Heart right ventricle (tissue), 16 donors: Measurements from ENCODE around the gene PGRMC1. TPM values are rescaled to one million over a fixed set of nuclear protein-coding genes. Genes with fewer than 3 reads are reported as not detected.
"Not testable (repeated sequence)": the region's sequence is repeated elsewhere in the genome, so short reads cannot be mapped to it uniquely, and the experiment has no call there.

Experiments used
- ATAC-seq, 8 donors: fragments of 200-7000 bp; cut with Tn5 transposase; one replicate each; pipeline ENCODE4 v1.9.1; 2020; ENCODE audit warnings: mild to moderate bottlenecking in 8 of 8, moderate library complexity in 8 of 8, moderate number of reproducible peaks in 1 of 8
- DNase-seq, 2 donors: peaks; one replicate each; pipeline ENCODE4 v3.0.0-alpha.2; 2020
- H3K27ac ChIP-seq, 10 donors: fragments of 200-600 bp; sonication (generic) in 2 of 10; one replicate each; pipeline versions ENCODE4 v1.5.0 to v1.8.0; 2020 to 2022; ENCODE audit warnings: mild to moderate bottlenecking in 3 of 10
- H3K27me3 ChIP-seq, 7 donors: fragments of 200-600 bp; one replicate each; pipeline ENCODE4 v1.8.0; 2021 to 2022; ENCODE audit warnings: mild to moderate bottlenecking in 2 of 7
- H3K36me3 ChIP-seq, 9 donors: fragments of 200-600 bp; sonication (generic) in 1 of 9; one replicate each; pipeline versions ENCODE4 v1.5.0 to v1.8.0; 2020 to 2022; ENCODE audit warnings: mild to moderate bottlenecking in 2 of 9
- H3K4me1 ChIP-seq, 9 donors: fragments of 200-600 bp; sonication (generic) in 1 of 9; one replicate each; pipeline versions ENCODE4 v1.5.0 to v1.8.0; 2020 to 2022; ENCODE audit warnings: mild to moderate bottlenecking in 4 of 9
- H3K4me3 ChIP-seq, 10 donors: fragments of 200-600 bp; sonication (generic) in 2 of 10; one replicate each; pipeline versions ENCODE4 v1.5.0 to v1.8.0; 2020 to 2022; ENCODE audit warnings: mild to moderate bottlenecking in 7 of 10, moderate library complexity in 2 of 10
- H3K9me3 ChIP-seq, 11 donors: fragments of 200-600 bp in 10 of 11; sonication (generic) in 2 of 11; one replicate each; pipeline versions ENCODE4 v1.5.0 to v1.8.0; 2013 to 2022; ENCODE audit warnings: mild to moderate bottlenecking in 2 of 11, control low read depth in 1 of 11, moderate library complexity in 1 of 11
- CTCF ChIP-seq, 9 donors: fragments of 200-600 bp; sonication (generic) in 2 of 9; IDR thresholded peaks; one replicate each; pipeline versions ENCODE4 v1.5.0 to v1.8.0; 2021 to 2022; ENCODE audit warnings: antibody characterized with exemption in 9 of 9, mild to moderate bottlenecking in 5 of 9, moderate library complexity in 1 of 9
- WGBS, 2 donors: extraction: QIAGEN DNeasy Blood & Tissue Kit; methylation state at CpG; one replicate each; pipeline ENCODE4 v1.1.7; 2013; ENCODE audit warnings: inconsistent platforms in 1 of 2; 5-methylcytosine and 5-hydroxymethylcytosine counted together
- intact Hi-C, 10 donors: fragments of 100-400 bp; cut with DNase I; formaldehyde crosslinking; loops; one replicate each; pipeline versions ENCODE4 v1.11.1 to v1.14.2; 2022
- polyA plus RNA-seq, 2 donors: library from polyadenylated mRNA; stranded (reverse); fragments of 200-250 nt; gene quantifications; one replicate each; pipeline ENCODE4 v1.2.3, GENCODE V29; 2013
- total RNA-seq, 10 donors: library from RNA; stranded (reverse); fragmentation: NEBNext Ultra II Directional in 3 of 10; extraction: Animal tissue kit (Norgen Biotek cat#: 25700) in 3 of 10; gene quantifications; one replicate each; pipeline versions ENCODE4 v1.2.1 to v1.2.4, GENCODE V29; 2021 to 2023
- donor health status: Arrhythmogenic right ventricular cardiomyopathy.
- donor health status: ischemic (EF 13 %, LVEDD 7.1; RV severe dilation, severe dysfunction).
- donor health status: healthy with polysubstance abuse.
- donor health status: DM: no; HTN: yes; CAD: no.
- donor health status: DM: no; HTN: no; CAD: no.
- donor health status: ischemic (EF 25% LVEDD 6.9; RV normal size, moderate dysfunction).
- donor health status: ischemic (EF 25% LVEDD 5.7; RV mildly dilated, moderate dysfunction).
- donor health status: healthy.
- donor health status: DM: yes; HTN: yes; CAD: no.
- donor health status: Ischemic cardiomyopathy.
- donor health status: ischemic (EF 35%, LVEDD 5.7; RV mildly dilated, moderate dysfunction).
- donor health status: nonischemic (EF 11% LVEDD 7.7; RV severe dilation, severe dysfunction).
- donor health status: DM: yes; HTN: yes; CAD: no.
- donor health status: PGD.
- donor health status: ischemic (EF 29% LVEDD 5.4; RV normal size, mild dysfunction).
- donor health status: nonischemic (EF 23%, LVEDD 6.1; RV moderate dilation, normal function).

The PGRMC1 gene
- total and polyA plus RNA-seq, 12 donors = 11.5 to 33.1 (median 15.4) TPM

DNA sequence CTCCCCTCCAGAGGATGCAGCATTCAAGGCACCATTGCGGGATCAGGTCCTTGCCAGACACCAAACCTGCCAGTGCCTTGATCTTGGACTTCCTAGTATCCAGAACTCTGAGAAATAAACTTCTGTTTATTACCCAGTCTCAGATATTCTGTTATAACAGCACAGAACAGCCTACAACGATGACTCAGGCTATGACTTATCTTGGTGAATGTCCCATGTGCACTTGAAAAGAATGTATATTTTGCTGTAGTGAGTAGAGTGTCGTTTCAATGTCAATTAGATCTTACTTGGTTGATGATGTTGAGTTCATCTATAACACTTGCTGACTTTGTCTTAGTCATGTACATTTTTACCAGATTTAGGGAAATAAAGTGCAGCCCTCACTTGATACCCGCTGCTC lies 34.5 kb upstream of the PGRMC1 start:
- no peak overlapping the region for H3K27ac ChIP-seq
- intact Hi-C loops = no loop called here
- TF ChIP-seq CTCF (IDR thresholded peaks at IDR 0.05) = no peak
- no peak overlapping the region for H3K4me3 ChIP-seq
- ATAC-seq (no peak), DNase-seq (no peak)
- WGBS, 2 donors = 82 to 88% methylated on average over 4 of the region's 4 CpGs
- H3K27me3 ChIP-seq = peaks cover 0 to 16% (median 0%) of the 10 kb centered on the region in 7 donors
- no peaks in the 10 kb centered on the region for H3K36me3 ChIP-seq
- no peaks in the 10 kb centered on the region for H3K4me1 ChIP-seq
- no peaks in the 10 kb centered on the region for H3K9me3 ChIP-seq

DNA sequence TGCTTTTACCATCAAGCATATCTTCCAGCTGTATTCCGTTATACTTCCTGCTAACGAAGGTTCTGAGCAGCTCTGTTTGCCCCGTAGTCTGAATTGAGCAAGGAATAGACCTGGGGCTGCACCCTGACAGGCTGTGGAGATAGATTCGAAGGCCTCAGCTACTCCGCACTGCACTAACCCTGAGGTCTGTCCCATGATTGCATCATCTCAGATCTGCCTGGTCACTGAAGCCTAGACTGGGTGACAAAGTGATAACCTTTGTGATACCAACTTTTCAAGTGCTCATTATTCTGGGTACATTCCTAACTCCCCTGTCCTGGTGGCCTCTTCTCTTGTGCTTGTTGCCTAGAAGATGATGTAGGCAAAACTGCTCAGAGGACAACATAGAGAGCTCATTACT lies 29.9 kb upstream of the PGRMC1 start:
- TF ChIP-seq CTCF (IDR thresholded peaks at IDR 0.05) = no peak
- Histone ChIP-seq H3K9me3 (no peaks in the 10 kb centered on the region), H3K4me1 (no peaks in the 10 kb centered on the region), H3K36me3 (no peaks in the 10 kb centered on the region), H3K4me3 (no peak overlapping the region), H3K27ac (no peak overlapping the region), H3K27me3 (peaks cover 0 to 16% (median 0%) of the 10 kb centered on the region in 7 donors)
- ATAC-seq (no peak), DNase-seq (no peak)
- 63 to 79% methylated on average over 5 of the region's 5 CpGs for WGBS, 2 donors
- intact Hi-C loops = no loop called here

- ATAC-seq, H3K4me1 ChIP-seq, DNase-seq, H3K9me3 ChIP-seq, intact Hi-C loops, H3K36me3 ChIP-seq, H3K4me3 ChIP-seq, H3K27ac ChIP-seq: not testable (repeated sequence)
- WGBS, 2 donors = 86 to 92% methylated on average over 10 of the region's 10 CpGs
- H3K27me3 ChIP-seq = peaks cover 0 to 16% (median 0%) of the 10 kb centered on the region in 7 donors
Measured at GRCh38 chrX:119207483-119207882, 28.6 kb upstream of the PGRMC1 start.

- WGBS, 2 donors = 98% methylated on average over 14 to 37 of the region's 37 CpGs
- TF ChIP-seq CTCF (IDR thresholded peaks at IDR 0.05) = no peak
- no peak for ATAC-seq
- H3K4me3 ChIP-seq = no peak overlapping the region
- intact Hi-C loops = no loop called here
- H3K27me3 ChIP-seq = peaks cover 0 to 19% (median 0%) of the 10 kb centered on the region in 7 donors
- H3K27ac ChIP-seq = no peak overlapping the region
- no peaks in the 10 kb centered on the region for H3K4me1 ChIP-seq
- no peak for DNase-seq
- H3K36me3 ChIP-seq = no peaks in the 10 kb centered on the region
- H3K9me3 ChIP-seq = no peaks in the 10 kb centered on the region
Measured at GRCh38 chrX:119208401-119209057, 27.6 kb upstream of the PGRMC1 start.

DNA sequence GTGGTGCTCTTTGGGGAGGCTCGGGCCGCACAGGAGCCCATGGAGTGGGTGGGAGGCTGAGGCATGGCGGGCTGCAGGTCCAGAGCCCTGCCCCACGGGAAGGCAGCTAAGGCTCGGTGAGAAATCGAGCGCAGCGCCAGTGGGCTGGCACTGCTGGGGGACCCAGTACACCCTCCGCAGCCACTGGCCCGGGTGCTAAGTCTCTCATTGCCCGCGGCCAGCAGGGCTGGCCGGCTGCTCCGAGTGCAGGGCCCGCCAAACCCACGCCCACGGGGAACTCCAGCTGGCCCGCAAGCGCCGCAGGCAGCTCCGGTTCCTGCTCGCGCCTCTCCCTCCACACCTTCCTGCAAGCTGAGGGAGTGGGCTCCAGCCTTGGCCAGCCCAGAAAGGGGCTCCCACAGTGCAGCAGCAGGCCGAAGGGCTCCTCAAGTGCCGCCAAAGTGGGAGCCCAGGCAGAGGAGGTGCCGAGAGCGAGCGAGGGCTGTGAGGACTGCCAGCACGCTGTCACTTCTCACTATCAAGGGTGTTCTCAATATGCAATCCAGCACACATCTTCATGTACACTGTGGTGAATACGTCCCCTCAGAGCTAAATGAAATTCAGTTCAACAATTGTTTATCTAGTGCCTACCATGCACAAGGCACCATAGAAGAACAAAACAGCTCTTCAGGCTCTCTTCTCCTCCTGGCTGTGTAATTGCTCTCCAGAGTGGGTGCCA lies 25.0 kb upstream of the PGRMC1 start:
- not testable (repeated sequence) for H3K4me1 ChIP-seq, H3K36me3 ChIP-seq, DNase-seq, H3K4me3 ChIP-seq, H3K9me3 ChIP-seq
- Histone ChIP-seq H3K27ac (peak overlapping the region in 7 of 10 donors; percentile 22 to 71 (median 56)), H3K27me3 (peaks cover 0 to 18% (median 0%) of the 10 kb centered on the region in 7 donors)
- 77 to 88% methylated on average over 17 to 30 of the region's 30 CpGs for WGBS, 2 donors
- ATAC-seq = peak in 5 of 8 donors; percentile 30 to 84 (median 42)
- intact Hi-C loops = loop anchor here in 3 of 10 donors (10.0 kb wide), 3 partner anchors 64 to 366 kb away; no protein-coding TSS in a partner anchor
